ENCODE measurements around the gene LATS2.

GRCh38 chr13:21067848-21068247, 6.5 kb upstream of the LATS2 start:
- no peak for TF ChIP-seq POLR2A (IDR thresholded peaks at IDR 0.05)
- TF ChIP-seq, protein P1, sequence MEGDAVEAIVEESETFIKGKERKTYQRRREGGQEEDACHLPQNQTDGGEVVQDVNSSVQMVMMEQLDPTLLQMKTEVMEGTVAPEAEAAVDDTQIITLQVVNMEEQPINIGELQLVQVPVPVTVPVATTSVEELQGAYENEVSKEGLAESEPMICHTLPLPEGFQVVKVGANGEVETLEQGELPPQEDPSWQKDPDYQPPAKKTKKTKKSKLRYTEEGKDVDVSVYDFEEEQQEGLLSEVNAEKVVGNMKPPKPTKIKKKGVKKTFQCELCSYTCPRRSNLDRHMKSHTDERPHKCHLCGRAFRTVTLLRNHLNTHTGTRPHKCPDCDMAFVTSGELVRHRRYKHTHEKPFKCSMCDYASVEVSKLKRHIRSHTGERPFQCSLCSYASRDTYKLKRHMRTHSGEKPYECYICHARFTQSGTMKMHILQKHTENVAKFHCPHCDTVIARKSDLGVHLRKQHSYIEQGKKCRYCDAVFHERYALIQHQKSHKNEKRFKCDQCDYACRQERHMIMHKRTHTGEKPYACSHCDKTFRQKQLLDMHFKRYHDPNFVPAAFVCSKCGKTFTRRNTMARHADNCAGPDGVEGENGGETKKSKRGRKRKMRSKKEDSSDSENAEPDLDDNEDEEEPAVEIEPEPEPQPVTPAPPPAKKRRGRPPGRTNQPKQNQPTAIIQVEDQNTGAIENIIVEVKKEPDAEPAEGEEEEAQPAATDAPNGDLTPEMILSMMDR (IDR thresholded peaks at IDR 0.05), result no peak

All from uterus (tissue), 2 donors.